ENCODE data around the gene AGAP3. TPM values are rescaled to one million over a fixed set of nuclear protein-coding genes. Genes with fewer than 3 reads are reported as not detected.

Gene AGAP3
- total RNA-seq, 2 donors from 2014 or later: 29.8 to 42.1 TPM

GRCh38 chr7:151068069-151068773, 18.1 kb upstream of the AGAP3 start:
- H3K27ac ChIP-seq: no peak overlapping the region
- H3K4me3 ChIP-seq: no peak overlapping the region
- H3K36me3 ChIP-seq: peaks cover 91% of the 10 kb centered on the region
- no peaks in the 10 kb centered on the region for H3K27me3 ChIP-seq
- no peak for DNase-seq (ENCODE audit: low spot score)
- H3K4me1 ChIP-seq: peaks cover 0 to 6% of the 10 kb centered on the region in 2 donors
- H3K9me3 ChIP-seq: no peaks in the 10 kb centered on the region
- no peak for TF ChIP-seq CTCF (IDR thresholded peaks at IDR 0.05)

- Histone ChIP-seq H3K4me3 (no peak overlapping the region), H3K27ac (no peak overlapping the region)
Measured at GRCh38 chr7:151069841-151070573, 16.3 kb upstream of the AGAP3 start.

GRCh38 chr7:151070574-151070960, 15.7 kb upstream of the AGAP3 start:
- Histone ChIP-seq H3K4me1 (no peaks in the 10 kb centered on the region), H3K27me3 (no peaks in the 10 kb centered on the region), H3K27ac (no peak overlapping the region), H3K36me3 (peaks cover 99% of the 10 kb centered on the region), H3K9me3 (no peaks in the 10 kb centered on the region), H3K4me3 (no peak overlapping the region)
- no peak for TF ChIP-seq CTCF (IDR thresholded peaks at IDR 0.05)
- no peak for DNase-seq (ENCODE audit: low spot score)

More at GRCh38 chr7:151069841-151070573, 16.3 kb upstream of the AGAP3 start:
- Histone ChIP-seq H3K4me1 (no peaks in the 10 kb centered on the region), H3K27me3 (no peaks in the 10 kb centered on the region), H3K9me3 (no peaks in the 10 kb centered on the region), H3K36me3 (peaks cover 99% of the 10 kb centered on the region)
- DNase-seq (ENCODE audit: low spot score): no peak
- TF ChIP-seq CTCF (IDR thresholded peaks at IDR 0.05): no peak

GRCh38 chr7:151071032-151071866, 15.0 kb upstream of the AGAP3 start:
- DNase-seq (ENCODE audit: low spot score): no peak

GRCh38 chr7:151073990-151074389, 12.3 kb upstream of the AGAP3 start:
- Histone ChIP-seq H3K27ac (no peak overlapping the region), H3K4me3 (no peak overlapping the region), H3K36me3 (peaks cover 77% of the 10 kb centered on the region), H3K9me3 (no peaks in the 10 kb centered on the region), H3K4me1 (peaks cover 0 to 28% of the 10 kb centered on the region in 2 donors), H3K27me3 (no peaks in the 10 kb centered on the region)
- no peak for DNase-seq (ENCODE audit: low spot score)
- TF ChIP-seq CTCF (IDR thresholded peaks at IDR 0.05): no peak

More at GRCh38 chr7:151071032-151071866, 15.0 kb upstream of the AGAP3 start:
- no peaks in the 10 kb centered on the region for H3K9me3 ChIP-seq
- H3K27ac ChIP-seq: no peak overlapping the region
- H3K4me1 ChIP-seq: peaks cover 0 to under 1% of the 10 kb centered on the region in 2 donors
- H3K4me3 ChIP-seq: no peak overlapping the region
- peaks cover 99% of the 10 kb centered on the region for H3K36me3 ChIP-seq
- H3K27me3 ChIP-seq: no peaks in the 10 kb centered on the region
- TF ChIP-seq CTCF (IDR thresholded peaks at IDR 0.05): no peak

All from right atrium auricular region (tissue), 2 donors.